H1 (cell line): ENCODE results near the gene MYO5B. TPM values are rescaled to one million over a fixed set of nuclear protein-coding genes. Genes with fewer than 3 reads are reported as not detected.

Experiments used
- CTCF ChIA-PET: fragments of 300-600 bp; sonication (Branson Sonifier 250); formaldehyde crosslinking; loops from one replicate; lab custom pipeline; 2021; ENCODE audit not compliant: partially characterized antibody; lab: Charles Lee
- POLR2A ChIA-PET: fragments of 300-600 bp; sonication (Branson Sonifier 250); formaldehyde crosslinking; loops from one replicate; lab custom pipeline; 2021; ENCODE audit warnings: inconsistent platforms; ENCODE audit not compliant: partially characterized antibody; lab: Charles Lee
- DNase-seq, 2 experiments: peaks; one replicate each; pipeline versions ENCODE4 v3.0.0 to v3.0.0-alpha.2; 2010 to 2022; ENCODE audit warnings: low spot score in 2 of 2, low read depth in 1 of 2, mixed read lengths in 1 of 2
- FAIRE-seq: peaks from 2 replicates; lab custom pipeline; 2011; peaks lifted over from hg19 to GRCh38; lab: Jason Lieb, UNC
- H2AFZ ChIP-seq: 2 replicates; pipeline ENCODE4 v1.8.1; 2012; ENCODE audit warnings: low read length, inconsistent platforms
- H2AK5ac ChIP-seq: 2 replicates; pipeline ENCODE4 v1.6.1; 2013; ENCODE audit warnings: low read depth, low read length
- H2BK120ac ChIP-seq: replicated peaks from 2 replicates; pipeline ENCODE3; 2013; ENCODE audit warnings: low read depth, low read length, inconsistent platforms
- H2BK12ac ChIP-seq: 2 replicates; pipeline ENCODE4 v1.6.1; 2013; ENCODE audit warnings: low read depth, low read length
- H2BK15ac ChIP-seq: 2 replicates; pipeline ENCODE4 v1.6.1; 2013; ENCODE audit warnings: low read length
- H2BK20ac ChIP-seq: 2 replicates; pipeline ENCODE4 v1.6.1; 2013; ENCODE audit warnings: low read length
- H2BK5ac ChIP-seq: 2 replicates; pipeline ENCODE4 v1.6.1; 2013; ENCODE audit warnings: low read depth, low read length
- H3K14ac ChIP-seq: 2 replicates; pipeline ENCODE4 v1.6.1; 2013; ENCODE audit warnings: inconsistent platforms; ENCODE audit not compliant: insufficient read length
- H3K18ac ChIP-seq: 2 replicates; pipeline ENCODE4 v1.6.1; 2013; ENCODE audit warnings: low read length; ENCODE audit errors: extremely low read depth
- H3K23ac ChIP-seq: 2 replicates; pipeline ENCODE4 v1.6.1; 2013; ENCODE audit warnings: inconsistent platforms; ENCODE audit not compliant: insufficient read length
- H3K23me2 ChIP-seq: 2 replicates; pipeline ENCODE4 v1.6.1; 2013; ENCODE audit warnings: low read depth, low read length
- H3K27ac ChIP-seq: 2 replicates; pipeline ENCODE4 v1.6.1; 2011; ENCODE audit warnings: low read depth, low read length, inconsistent platforms
- H3K27me3 ChIP-seq, 4 experiments: replicated peaks in 1 of 4; 1 replicate in 1 of 4; 2 replicates in 3 of 4; pipeline versions ENCODE4 v1.6.1 to v1.8.1; 2011 to 2013; ENCODE audit warnings: low read length in 3 of 4, mild to moderate bottlenecking in 3 of 4, inconsistent platforms in 2 of 4, mixed read lengths in 2 of 4, moderate library complexity in 1 of 4; ENCODE audit not compliant: control insufficient read depth in 3 of 4, insufficient read depth in 3 of 4; ENCODE audit errors: extremely low read depth in 1 of 4
- H3K36me3 ChIP-seq, 4 experiments: 2 replicates each; pipeline versions ENCODE4 v1.6.1 to v1.8.1; 2011 to 2013; ENCODE audit warnings: mild to moderate bottlenecking in 4 of 4, low read length in 3 of 4, moderate library complexity in 2 of 4, control low read depth in 1 of 4, inconsistent platforms in 1 of 4; ENCODE audit not compliant: insufficient read depth in 4 of 4, control insufficient read depth in 2 of 4
- H3K4ac ChIP-seq: replicated peaks from 2 replicates; pipeline ENCODE3; 2013; ENCODE audit warnings: low read length, low read depth, mixed read lengths, inconsistent platforms; ENCODE audit not compliant: insufficient read length
- H3K4me1 ChIP-seq, 4 experiments: replicated peaks in 1 of 4; 1 replicate in 1 of 4; 2 replicates in 3 of 4; pipeline versions ENCODE4 v1.6.1 to v1.8.1; 2011 to 2013; ENCODE audit warnings: low read length in 3 of 4, inconsistent platforms in 2 of 4, mixed read lengths in 1 of 4; ENCODE audit not compliant: insufficient read depth in 4 of 4, control insufficient read depth in 3 of 4
- H3K4me2 ChIP-seq, 2 experiments: 2 replicates each; pipeline versions ENCODE4 v1.6.1 to v1.8.1; 2011 to 2013; ENCODE audit warnings: low read depth in 2 of 2, low read length in 2 of 2, control low read depth in 1 of 2, inconsistent platforms in 1 of 2, mild to moderate bottlenecking in 1 of 2; ENCODE audit not compliant: insufficient read depth in 1 of 2
- H3K4me3 ChIP-seq, 4 experiments: fragments of 200-600, 300-600 bp in 1 of 4; sonication (generic), shearing (Covaris generic), sonication (Bioruptor Twin) in 1 of 4; 2 replicates each; pipeline versions ENCODE4 v1.5.1 to v1.8.1; 2011 to 2016; ENCODE audit warnings: low read length in 4 of 4, low read depth in 3 of 4, control low read depth in 2 of 4, inconsistent platforms in 2 of 4, mild to moderate bottlenecking in 2 of 4, mixed read lengths in 1 of 4, moderate library complexity in 1 of 4; ENCODE audit not compliant: insufficient read depth in 2 of 4; ENCODE audit errors: extremely low read depth in 1 of 4
- H3K56ac ChIP-seq: replicated peaks from 2 replicates; pipeline ENCODE3; 2013; ENCODE audit warnings: low read depth, mild to moderate bottlenecking, mixed read lengths, low read length, inconsistent platforms; ENCODE audit not compliant: insufficient read length
- H3K79me1 ChIP-seq: 2 replicates; pipeline ENCODE4 v1.6.1; 2013; ENCODE audit warnings: low read depth, low read length, control low read depth
- H3K79me2 ChIP-seq, 2 experiments: 2 replicates each; pipeline versions ENCODE4 v1.6.1 to v1.8.1; 2012 to 2013; ENCODE audit warnings: low read length in 2 of 2, mild to moderate bottlenecking in 2 of 2, inconsistent platforms in 1 of 2; ENCODE audit not compliant: insufficient read depth in 2 of 2, control insufficient read depth in 1 of 2
- H3K9ac ChIP-seq, 4 experiments: replicated peaks in 1 of 4; 1 replicate in 1 of 4; 2 replicates in 3 of 4; pipeline versions ENCODE4 v1.6.1 to v1.8.1; 2011 to 2013; ENCODE audit warnings: low read depth in 3 of 4, low read length in 3 of 4, control low read depth in 2 of 4, mild to moderate bottlenecking in 2 of 4, moderate library complexity in 2 of 4, inconsistent platforms in 1 of 4; ENCODE audit errors: extremely low read depth in 1 of 4
- H3K9me3 ChIP-seq, 2 experiments: 2 replicates each; pipeline versions ENCODE4 v1.6.1 to v1.8.1; 2012 to 2013; ENCODE audit warnings: mild to moderate bottlenecking in 2 of 2, moderate library complexity in 2 of 2, control low read depth in 1 of 2, inconsistent platforms in 1 of 2, low read depth in 1 of 2, low read length in 1 of 2, mixed read lengths in 1 of 2; ENCODE audit not compliant: insufficient read depth in 2 of 2
- H4K20me1 ChIP-seq, 2 experiments: replicated peaks in 1 of 2; 2 replicates each; pipeline versions ENCODE3 to v1.8.1; 2011 to 2013; ENCODE audit warnings: inconsistent platforms in 2 of 2, low read length in 2 of 2, mild to moderate bottlenecking in 1 of 2; ENCODE audit not compliant: insufficient read depth in 2 of 2, control insufficient read depth in 1 of 2
- H4K5ac ChIP-seq: 2 replicates; pipeline ENCODE4 v1.6.1; 2013; ENCODE audit warnings: low read length, low read depth, mixed read lengths, inconsistent platforms; ENCODE audit not compliant: insufficient read length
- H4K8ac ChIP-seq: 2 replicates; pipeline ENCODE4 v1.8.0; 2013; ENCODE audit warnings: mild to moderate bottlenecking, moderate library complexity, low read length, inconsistent platforms; ENCODE audit not compliant: insufficient read depth; ENCODE audit errors: extremely low read depth
- H4K91ac ChIP-seq: replicated peaks from 2 replicates; pipeline ENCODE3; 2013; ENCODE audit warnings: low read length, mixed read lengths, inconsistent platforms; ENCODE audit not compliant: insufficient read length
- EZH2 ChIP-seq: fragments of 200-600 bp; sonication (generic); IDR thresholded peaks from 2 replicates; pipeline ENCODE4 v1.7.1; 2012; ENCODE audit warnings: low read depth, mild to moderate bottlenecking, moderate library complexity, low read length, inconsistent platforms; ENCODE audit not compliant: severe bottlenecking
- HDAC6 ChIP-seq: IDR thresholded peaks from one replicate; pipeline ENCODE4 v1.7.1; 2012; ENCODE audit warnings: low read depth, mild to moderate bottlenecking, inconsistent platforms, low read length, moderate library complexity
- MAFK ChIP-seq: IDR thresholded peaks from 2 replicates; pipeline ENCODE4 v1.6.1; 2012; ENCODE audit warnings: low read depth, mild to moderate bottlenecking, improper control_type of control experiment, low read length
- NANOG ChIP-seq: IDR thresholded peaks from 2 replicates; pipeline ENCODE4 v1.6.1; 2011; ENCODE audit warnings: low read length, low read depth, mild to moderate bottlenecking, inconsistent platforms; ENCODE audit not compliant: insufficient read depth, poor library complexity, severe bottlenecking
- SIN3A ChIP-seq, 2 experiments: IDR thresholded peaks in 1 of 2; conservative IDR thresholded peaks in 1 of 2; 2 replicates each; pipeline ENCODE4 v1.6.1; 2011 to 2012; ENCODE audit warnings: low read length in 2 of 2, improper control_type of control experiment in 1 of 2, low read depth in 1 of 2, mild to moderate bottlenecking in 1 of 2
- SIX5 ChIP-seq: IDR thresholded peaks from 2 replicates; pipeline ENCODE4 v1.6.1; 2011; ENCODE audit warnings: mild to moderate bottlenecking, low read depth, low read length
- SP4 ChIP-seq: IDR thresholded peaks from 2 replicates; pipeline ENCODE4 v1.6.1; 2012; ENCODE audit warnings: low read length, inconsistent platforms
- WGBS, 2 experiments: shearing (Covaris generic) in 1 of 2; methylation state at CpG; one replicate each; pipeline versions ENCODE4 v1.1.6 to v1.1.7; 2013 to 2015; ENCODE audit warnings: low lambda C conversion rate in 2 of 2, mixed read lengths in 2 of 2, inconsistent platforms in 1 of 2, low coverage in 1 of 2, missing lambda C conversion rate in 1 of 2; ENCODE audit not compliant: insufficient replicate concordance in 2 of 2, insufficient coverage in 1 of 2, insufficient read length in 1 of 2; ENCODE audit errors: extremely low coverage in 1 of 2, missing lambda C conversion rate in 1 of 2; 5-methylcytosine and 5-hydroxymethylcytosine counted together
- polyA plus RNA-seq, 7 experiments: library from polyadenylated mRNA; depleted of rRNA in 3 of 7; stranded (reverse) in 5 of 7; unstranded in 2 of 7; fragments of >200 nt in 5 of 7; fragments of 200-250 nt in 2 of 7; gene quantifications; 1 replicate in 5 of 7; 2 replicates in 1 of 7; 4 replicates in 1 of 7; pipeline versions ENCODE4 v1.2.1 to v1.2.3, GENCODE V29; 2011 to 2013; ENCODE audit warnings: missing spikeins in 2 of 7, mixed read lengths in 2 of 7
- total RNA-seq: library from RNA; stranded (reverse); fragmentation: NEBNext Ultra II Directional; extraction: Animal tissue kit (Norgen Biotek cat#: 25700); gene quantifications from 2 replicates; pipeline ENCODE4 v1.2.1, GENCODE V29; 2021
- TF ChIP-seq, protein P1 (sequence below): IDR thresholded peaks from 2 replicates; pipeline ENCODE4 v1.6.1; 2012; ENCODE audit warnings: low read length, inconsistent platforms
- TF ChIP-seq, protein P2 (sequence below): IDR thresholded peaks from 2 replicates; pipeline ENCODE4 v1.6.1; 2012; ENCODE audit warnings: inconsistent platforms

The MYO5B gene
- total and polyA plus RNA-seq, 2 of the 8 experiments (the other 6 are each of a cell fraction or from before 2014, with no cell fraction given): 6.4 to 7.7 TPM

DNA sequence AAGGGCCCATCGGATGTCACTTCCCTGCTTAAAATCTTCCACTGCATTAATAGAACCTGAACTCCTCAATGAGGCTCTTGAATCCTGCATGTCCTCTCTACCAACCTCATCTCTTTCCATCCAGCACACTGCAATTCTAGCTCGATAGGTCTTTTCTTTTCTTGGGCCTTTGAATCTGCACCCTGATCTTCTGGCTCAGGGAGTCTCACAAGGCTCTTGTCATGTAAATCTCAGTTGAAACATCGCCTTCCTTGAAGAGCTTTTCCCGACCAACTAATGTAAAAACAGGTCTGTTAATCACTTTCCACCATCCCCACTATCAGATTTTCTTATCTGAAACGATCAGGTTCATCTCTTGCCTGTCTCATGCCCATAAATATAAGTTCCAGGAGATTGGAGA, 120.5 kb downstream of the MYO5B start:
- Histone ChIP-seq H2BK5ac (no peak overlapping the region), H3K9ac (no peak overlapping the region), H2BK120ac (no peak overlapping the region), H3K27ac (no peak overlapping the region), H2BK15ac (no peak overlapping the region), H4K5ac (no peak overlapping the region), H2AFZ (no peak overlapping the region), H3K14ac (no peak overlapping the region), H3K79me1 (no peaks in the 10 kb centered on the region), H3K4ac (no peak overlapping the region), H3K23me2 (no peaks in the 10 kb centered on the region; the same call in 1 of the 2 replicates), H4K91ac (no peak overlapping the region), H3K36me3 (no peaks in the 10 kb centered on the region), H3K18ac (no peak overlapping the region), H2BK12ac (no peak overlapping the region), H3K4me1 (peaks cover 0 to 9% (median 4%) of the 10 kb centered on the region in 4 experiments; a peak in 4 of 7 replicates), H3K9me3 (no peaks in the 10 kb centered on the region), H3K4me3 (no peak overlapping the region), H4K8ac (no peak overlapping the region), H3K56ac (no peak overlapping the region), H3K23ac (no peak overlapping the region), H3K27me3 (no peaks in the 10 kb centered on the region; a peak in 1 of 7 replicates), H4K20me1 (no peaks in the 10 kb centered on the region), H2AK5ac (no peak overlapping the region), H3K4me2 (no peak overlapping the region; a peak in 1 of 4 replicates), H3K79me2 (no peaks in the 10 kb centered on the region), H2BK20ac (no peak overlapping the region)
- no peak for DNase-seq
- no peak for FAIRE-seq
- ChIA-PET POLR2A (no interaction called here), CTCF (interaction anchor here (1.1 kb wide), 1 partner anchor 9 kb away, joined by 3 read pairs; no protein-coding TSS in a partner anchor)
- WGBS, 2 experiments: 66% methylated on average over 5 of the region's 5 CpGs; no CpG with 5 or more reads in 1 of the 2 experiments
- TF ChIP-seq, protein P1, sequence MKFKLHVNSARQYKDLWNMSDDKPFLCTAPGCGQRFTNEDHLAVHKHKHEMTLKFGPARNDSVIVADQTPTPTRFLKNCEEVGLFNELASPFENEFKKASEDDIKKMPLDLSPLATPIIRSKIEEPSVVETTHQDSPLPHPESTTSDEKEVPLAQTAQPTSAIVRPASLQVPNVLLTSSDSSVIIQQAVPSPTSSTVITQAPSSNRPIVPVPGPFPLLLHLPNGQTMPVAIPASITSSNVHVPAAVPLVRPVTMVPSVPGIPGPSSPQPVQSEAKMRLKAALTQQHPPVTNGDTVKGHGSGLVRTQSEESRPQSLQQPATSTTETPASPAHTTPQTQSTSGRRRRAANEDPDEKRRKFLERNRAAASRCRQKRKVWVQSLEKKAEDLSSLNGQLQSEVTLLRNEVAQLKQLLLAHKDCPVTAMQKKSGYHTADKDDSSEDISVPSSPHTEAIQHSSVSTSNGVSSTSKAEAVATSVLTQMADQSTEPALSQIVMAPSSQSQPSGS: no peak
- TF ChIP-seq SP4 (no peak), EZH2 (no peak), SIX5 (no peak), NANOG (no peak), SIN3A (conservative IDR thresholded peaks at IDR 0.05 in 1 of 2, IDR thresholded peaks at IDR 0.05 in 1 of 2; ENCODE audit: low read depth in 1 of 2, low read length in 2 of 2) (no peak), HDAC6 (no peak), MAFK (no peak)
- TF ChIP-seq, protein P2, sequence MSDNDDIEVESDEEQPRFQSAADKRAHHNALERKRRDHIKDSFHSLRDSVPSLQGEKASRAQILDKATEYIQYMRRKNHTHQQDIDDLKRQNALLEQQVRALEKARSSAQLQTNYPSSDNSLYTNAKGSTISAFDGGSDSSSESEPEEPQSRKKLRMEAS: no peak
